Stimulated activated CD4-positive, alpha-beta T cell treated with anti-CD3 and anti-CD28 coated beads, Interleukin-1b, Interleukin-23, amount 100 ng/mL, for 4 hours (primary cell): ENCODE data around the gene SNX21.
"Not testable (repeated sequence)": the region's sequence is repeated elsewhere in the genome, so short reads cannot be mapped to it uniquely, and the experiment has no call there.

Source experiments
- DNase-seq, 2 donors: peaks; one replicate each; pipeline ENCODE4 v3.0.0-alpha.2; 2020; ENCODE audit warnings: low read depth in 2 of 2

The SNX21 gene

GRCh38 chr20:45850926-45851325 is 17.3 kb downstream of the SNX21 start:
- no peak for DNase-seq

- DNase-seq = no peak
Measured at GRCh38 chr20:45851501-45851900, 17.9 kb downstream of the SNX21 start.

GRCh38 chr20:45852326-45852725 is 18.7 kb downstream of the SNX21 start:
- DNase-seq = no peak

GRCh38 chr20:45853484-45853883 is 19.9 kb downstream of the SNX21 start:
- no peak for DNase-seq

- DNase-seq = peak; percentile 62 to 91
Measured at GRCh38 chr20:45857114-45857881, 23.7 kb downstream of the SNX21 start, which contains the start of the genes ACOT8 and ZSWIM3. TSS of gene ACOT8 (minus strand) at chr20:45857392. CDS start at chr20:45857315, 77 bp downstream. TSS of gene ZSWIM3 (plus strand) at chr20:45857614. CDS start at chr20:45857826, 212 bp downstream.

GRCh38 chr20:45857882-45858216 is 24.2 kb downstream of the SNX21 start:
- DNase-seq = no peak

GRCh38 chr20:45859916-45860315 is 26.3 kb downstream of the SNX21 start:
- DNase-seq = no peak

- DNase-seq = no peak
Measured at GRCh38 chr20:45860560-45861220, 27.1 kb downstream of the SNX21 start.

- no peak for DNase-seq
Measured at GRCh38 chr20:45861221-45862075, 27.8 kb downstream of the SNX21 start.

- no peak for DNase-seq
Measured at GRCh38 chr20:45863543-45864470, 30.2 kb downstream of the SNX21 start.

- no peak for DNase-seq
Measured at GRCh38 chr20:45866454-45866853, 32.9 kb downstream of the SNX21 start.

GRCh38 chr20:45867136-45867818 is 33.7 kb downstream of the SNX21 start:
- no peak for DNase-seq

- no peak for DNase-seq
Measured at GRCh38 chr20:45867819-45868176, 34.2 kb downstream of the SNX21 start.

- no peak for DNase-seq
Measured at GRCh38 chr20:45872626-45873025, 39.0 kb downstream of the SNX21 start.

GRCh38 chr20:45873409-45874103 is 40.0 kb downstream of the SNX21 start:
- DNase-seq = no peak

GRCh38 chr20:45874104-45874481 is 40.5 kb downstream of the SNX21 start:
- DNase-seq = not testable (repeated sequence)

GRCh38 chr20:45874576-45874975 is 41.0 kb downstream of the SNX21 start:
- no peak for DNase-seq

GRCh38 chr20:45878076-45878761 is 44.6 kb downstream of the SNX21 start:
- DNase-seq = no peak

GRCh38 chr20:45880988-45881788 is 47.6 kb downstream of the SNX21 start, which contains the start of gene ZSWIM1:
TSS of gene ZSWIM1 (plus strand) at chr20:45881227. CDS start at chr20:45882593, 1,366 bp downstream.
- DNase-seq = peak; percentile 97 to 98
